GM21381 (cell line): Measurements from ENCODE around the gene RNF213.
"Not testable (repeated sequence)": the region's sequence is repeated elsewhere in the genome, so short reads cannot be mapped to it uniquely, and the experiment has no call there.

Experiments used
- ATAC-seq: cut with Tn5 transposase; IDR thresholded peaks from one replicate; pipeline ENCODE4 v1.9.1; 2021; ENCODE audit warnings: mild to moderate bottlenecking, moderate library complexity; ENCODE audit not compliant: unreplicated experiment

RNF213 gene

GRCh38 chr17:80223838-80224497 lies 36.7 kb upstream of the RNF213 start:
- ATAC-seq: no peak

GRCh38 chr17:80224683-80225082 lies 36.0 kb upstream of the RNF213 start:
- ATAC-seq: no peak

DNA sequence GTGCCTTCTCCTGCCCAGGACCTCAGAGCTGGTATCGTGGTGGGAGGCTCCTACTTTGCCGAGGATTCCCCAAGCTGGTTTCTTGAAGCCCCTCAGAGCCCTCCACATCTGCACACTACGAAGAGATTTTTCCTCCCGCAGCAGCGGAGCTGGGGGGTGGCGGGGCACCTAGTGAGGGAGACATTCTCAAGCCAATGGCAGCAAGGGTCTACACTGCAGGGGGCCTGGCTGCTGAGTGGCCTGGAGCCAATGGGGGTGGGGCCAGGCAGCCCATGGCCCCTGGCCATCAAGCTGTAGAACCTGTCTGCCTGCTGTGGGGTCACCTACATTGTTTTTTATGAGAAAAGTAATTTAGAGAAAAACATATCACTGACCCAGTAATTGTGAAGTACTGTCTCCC lies 35.4 kb upstream of the RNF213 start:
- no peak for ATAC-seq

DNA sequence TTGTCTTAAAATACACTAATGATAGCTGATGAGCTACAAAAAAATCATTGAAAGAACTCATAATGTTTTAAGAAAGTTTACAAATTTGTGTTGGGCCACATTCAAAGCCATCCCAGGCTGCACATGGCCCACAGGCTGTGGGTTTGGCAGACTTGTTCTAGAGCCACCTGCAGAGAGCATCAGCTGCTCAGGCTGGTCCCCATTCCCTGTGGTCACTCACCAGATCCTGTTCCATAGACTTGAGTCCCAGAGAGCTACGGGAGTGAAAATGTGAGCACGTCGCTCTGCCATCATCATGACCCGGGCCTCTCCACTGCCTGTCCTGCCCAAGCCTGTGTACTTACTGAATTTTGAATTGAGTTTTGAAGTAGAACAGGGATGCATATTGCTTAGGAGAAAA lies 33.5 kb upstream of the RNF213 start:
- no peak for ATAC-seq

DNA sequence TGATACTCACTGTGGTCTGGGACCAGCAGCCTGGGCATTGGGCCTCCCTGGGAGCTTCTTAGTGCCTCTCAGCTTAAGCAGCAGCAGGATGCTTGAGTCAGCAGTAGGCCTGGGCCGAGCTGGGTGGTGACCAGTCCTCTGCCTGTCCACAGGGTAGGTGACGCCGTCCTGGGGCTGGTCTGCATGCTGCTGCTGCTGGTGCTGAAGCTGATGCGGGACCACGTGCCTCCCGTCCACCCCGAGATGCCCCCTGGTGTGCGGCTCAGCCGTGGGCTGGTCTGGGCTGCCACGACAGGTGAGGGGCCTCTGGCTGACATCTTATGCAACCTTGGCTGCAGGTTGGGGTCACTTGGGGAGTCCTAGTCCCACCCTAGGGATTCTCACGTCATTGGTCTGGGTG lies 33.0 kb upstream of the RNF213 start:
- no peak for ATAC-seq

DNA sequence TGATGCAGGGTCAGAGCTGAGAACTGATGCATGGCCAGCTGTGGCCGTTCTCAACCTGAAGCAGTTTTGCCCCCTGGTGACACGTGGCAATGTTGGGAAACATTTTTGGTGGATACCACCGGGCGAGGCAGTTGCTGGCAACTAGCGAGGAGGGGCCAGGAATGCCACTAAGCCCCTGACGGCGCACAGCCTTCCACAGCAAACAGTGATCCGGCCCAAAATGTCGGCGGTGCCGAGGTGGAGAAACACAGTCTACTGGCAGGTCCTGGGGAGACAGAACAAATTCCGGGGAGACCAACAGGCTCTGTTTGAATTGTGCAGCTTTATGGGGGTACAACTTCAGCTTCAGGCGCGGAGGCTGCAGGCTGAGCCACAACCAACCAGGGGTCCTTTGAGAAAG lies 32.2 kb upstream of the RNF213 start:
- no peak for ATAC-seq

- ATAC-seq: no peak
Observed at GRCh38 chr17:80229011-80229410, 31.6 kb upstream of the RNF213 start.

- ATAC-seq: no peak
Observed at GRCh38 chr17:80232438-80232837, 28.2 kb upstream of the RNF213 start.

- no peak for ATAC-seq
Observed at GRCh38 chr17:80233202-80233601, 27.4 kb upstream of the RNF213 start.

DNA sequence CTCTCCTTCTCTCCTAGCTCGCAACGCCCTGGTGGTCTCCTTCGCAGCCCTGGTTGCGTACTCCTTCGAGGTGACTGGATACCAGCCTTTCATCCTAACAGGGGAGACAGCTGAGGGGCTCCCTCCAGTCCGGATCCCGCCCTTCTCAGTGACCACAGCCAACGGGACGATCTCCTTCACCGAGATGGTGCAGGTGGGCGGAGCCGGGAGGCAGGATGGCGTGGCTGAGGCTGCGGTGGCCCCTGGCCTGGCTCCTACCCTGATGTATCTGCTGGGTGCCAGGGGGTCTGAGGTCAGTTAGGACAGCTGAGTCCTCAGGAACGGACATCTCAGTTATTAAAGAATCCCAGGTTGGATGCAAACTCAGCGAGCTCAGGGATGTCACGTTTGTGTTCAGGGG lies 23.7 kb upstream of the RNF213 start:
- ATAC-seq: no peak

DNA sequence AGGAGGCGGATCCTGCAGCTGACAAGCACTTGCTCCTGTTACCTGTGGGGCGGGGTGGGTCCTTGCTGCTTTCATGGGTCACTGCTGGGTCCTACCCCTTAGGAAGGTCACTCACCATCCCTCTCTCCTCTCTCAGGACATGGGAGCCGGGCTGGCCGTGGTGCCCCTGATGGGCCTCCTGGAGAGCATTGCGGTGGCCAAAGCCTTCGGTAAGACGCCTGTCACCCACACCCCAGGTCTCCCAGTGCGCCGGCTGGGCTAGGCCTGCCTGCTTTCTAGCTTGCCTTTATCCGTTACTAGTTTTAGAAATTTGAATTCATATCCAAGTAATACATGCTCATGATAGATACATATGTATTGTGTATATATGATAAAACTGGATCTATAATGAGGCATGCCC lies 23.3 kb upstream of the RNF213 start:
- ATAC-seq: no peak

- no peak for ATAC-seq
Observed at GRCh38 chr17:80242505-80242904, 18.1 kb upstream of the RNF213 start.

- ATAC-seq: no peak
Observed at GRCh38 chr17:80243526-80244433, 16.9 kb upstream of the RNF213 start.

DNA sequence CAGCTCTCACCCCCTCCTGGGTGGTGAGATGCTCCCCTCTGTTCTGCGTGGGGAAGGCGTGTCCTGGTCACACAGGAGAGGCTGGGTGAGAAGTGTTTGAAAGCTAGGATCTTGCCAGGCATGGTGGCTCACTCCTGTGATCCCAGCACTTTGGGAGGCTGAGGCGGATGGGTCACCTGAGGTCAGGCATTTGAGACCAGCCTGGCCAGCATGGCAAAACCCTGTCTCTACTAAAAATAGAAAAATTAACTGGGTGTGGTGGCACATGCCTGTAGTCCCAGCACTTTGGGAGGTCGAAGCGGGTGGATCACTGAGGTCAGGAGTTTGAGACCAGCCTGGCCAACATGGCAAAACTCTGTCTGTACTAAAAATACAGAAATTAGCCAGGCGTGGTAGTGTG lies 16.2 kb upstream of the RNF213 start:
- ATAC-seq: not testable (repeated sequence)

DNA sequence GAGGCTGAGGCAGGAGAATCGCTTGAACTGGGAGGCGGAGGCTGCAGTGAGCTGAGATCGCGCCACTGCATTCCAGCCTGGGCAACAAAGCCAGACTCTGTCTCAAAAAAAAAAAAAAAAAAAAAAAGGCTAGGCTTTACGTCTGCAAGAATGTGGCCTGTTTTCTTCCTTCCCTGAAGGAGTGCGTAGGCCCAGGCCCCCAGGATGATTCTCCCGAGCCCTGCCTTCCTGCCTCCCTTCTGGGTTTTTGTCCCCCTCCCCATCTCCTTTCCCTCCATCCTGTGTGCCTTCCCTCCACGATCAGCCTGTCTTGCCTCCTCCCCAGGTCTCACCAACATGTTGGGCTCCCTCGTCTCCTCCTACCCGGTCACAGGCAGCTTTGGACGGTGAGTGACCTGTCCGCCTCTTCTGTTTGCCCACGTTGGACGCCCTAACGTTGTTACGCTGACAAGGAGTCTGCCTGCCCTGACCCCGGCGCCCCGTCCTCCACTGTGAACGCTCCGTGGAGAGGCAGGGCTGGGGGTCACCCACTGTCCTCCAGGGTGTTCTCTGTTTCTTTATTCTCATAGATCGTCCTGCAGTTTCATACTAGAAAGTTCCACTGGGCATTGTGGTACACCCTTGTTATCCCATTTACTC lies 15.7 kb upstream of the RNF213 start:
- no peak for ATAC-seq

GRCh38 chr17:80245566-80246265 lies 14.9 kb upstream of the RNF213 start:
- ATAC-seq: no peak

GRCh38 chr17:80246266-80246681 lies 14.4 kb upstream of the RNF213 start:
- no peak for ATAC-seq

- ATAC-seq: no peak
Observed at GRCh38 chr17:80246726-80247125, 13.9 kb upstream of the RNF213 start.

GRCh38 chr17:80247561-80247960 lies 13.1 kb upstream of the RNF213 start:
- no peak for ATAC-seq

DNA sequence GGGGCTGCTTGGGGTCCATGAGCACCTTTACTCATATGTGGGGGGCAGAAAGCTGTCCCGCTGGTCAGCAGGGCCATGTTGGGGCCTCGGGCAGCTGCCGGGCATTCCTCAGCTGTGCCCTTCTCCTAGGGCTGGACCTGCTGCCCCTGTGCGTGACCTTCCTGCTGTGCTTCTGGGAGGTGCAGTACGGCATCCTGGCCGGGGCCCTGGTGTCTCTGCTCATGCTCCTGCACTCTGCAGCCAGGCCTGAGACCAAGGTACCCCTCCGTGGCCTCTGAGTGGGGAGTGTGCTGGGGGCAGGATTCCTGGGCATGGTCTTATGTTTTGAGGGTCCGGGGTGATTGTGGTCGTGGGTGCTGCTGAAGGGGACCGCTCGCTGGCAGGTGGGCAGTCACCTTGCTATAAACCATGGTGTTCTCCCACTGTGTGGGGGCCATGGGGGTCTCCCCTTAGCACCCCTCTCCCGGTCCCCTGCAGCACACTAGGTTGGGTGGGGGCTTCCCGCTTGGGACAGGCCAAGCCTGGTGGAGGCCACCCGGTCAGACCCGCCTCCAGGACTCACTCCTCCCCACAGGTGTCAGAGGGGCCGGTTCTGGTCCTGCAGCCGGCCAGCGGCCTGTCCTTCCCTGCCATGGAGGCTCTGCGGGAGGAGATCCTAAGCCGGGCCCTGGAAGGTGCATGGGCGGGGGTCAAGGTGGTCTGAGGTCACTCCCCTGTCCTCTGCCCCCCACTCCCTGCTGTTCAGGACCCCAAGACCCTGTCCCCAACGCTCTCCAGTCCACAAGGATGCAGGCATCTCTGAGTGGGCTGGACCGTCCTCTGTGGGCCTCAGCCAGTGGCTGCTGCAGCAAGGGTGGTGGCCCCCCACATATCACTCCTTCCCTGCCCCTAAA lies 12.4 kb upstream of the RNF213 start:
- no peak for ATAC-seq
